Prostate gland (tissue), 2 donors: Measurements from ENCODE around the gene TOP2B. TPM values are rescaled to one million over a fixed set of nuclear protein-coding genes. Genes with fewer than 3 reads are reported as not detected.

ENCODE experiments used
- DNase-seq: peaks from one replicate; pipeline ENCODE4 v3.0.0-alpha.2; 2019; ENCODE audit warnings: low spot score
- H3K27ac ChIP-seq, 2 donors: fragments of 200-600 bp; sonication (generic); 2 replicates each; pipeline ENCODE4 v1.5.1; 2017 to 2019
- H3K27me3 ChIP-seq: fragments of 200-600 bp; sonication (generic); replicated peaks from 2 replicates; pipeline ENCODE4 v1.5.1; 2019; ENCODE audit not compliant: insufficient read depth
- H3K36me3 ChIP-seq, 2 donors: fragments of 200-600 bp; sonication (generic); 1 replicate in 1 of 2; 2 replicates in 1 of 2; pipeline versions ENCODE4 v1.5.1 to v1.8.1; 2017 to 2019
- H3K4me1 ChIP-seq: fragments of 200-600 bp; sonication (generic); replicated peaks from 2 replicates; pipeline ENCODE4 v1.5.1; 2019
- H3K4me3 ChIP-seq, 2 donors: fragments of 200-600 bp; sonication (generic); 2 replicates each; pipeline ENCODE4 v1.5.1; 2017 to 2019
- H3K9me3 ChIP-seq: fragments of 200-600 bp; sonication (generic); 2 replicates; pipeline ENCODE4 v1.5.1; 2017
- POLR2A ChIP-seq: fragments of 450-650 bp; IDR thresholded peaks from one replicate; pipeline ENCODE4 v1.6.1; 2016; ENCODE audit warnings: antibody characterized with exemption, mild to moderate bottlenecking
- POLR2AphosphoS5 ChIP-seq: sonication (generic); formaldehyde crosslinking; IDR thresholded peaks from one replicate; pipeline ENCODE4 v1.6.1; 2017; ENCODE audit warnings: antibody characterized with exemption
- WGBS: methylation state at CpG from one replicate; pipeline ENCODE4 v1.1.5; 2018; 5-methylcytosine and 5-hydroxymethylcytosine counted together
- intact Hi-C: fragments of 100-400 bp; cut with DNase I; formaldehyde crosslinking; loops from one replicate; pipeline ENCODE4 v1.14.2; 2022
- total RNA-seq, 2 donors: library from RNA; depleted of rRNA; stranded (reverse); fragments of >200 nt; gene quantifications; one replicate each; pipeline ENCODE4 v1.1.0, GENCODE V29; 2016
- TF ChIP-seq, protein P1 (sequence below), 4 experiments: fragments of 200-600 bp in 2 of 4; fragments of 450-650 bp in 2 of 4; sonication (generic) in 2 of 4; IDR thresholded peaks; 1 replicate in 3 of 4; 2 replicates in 1 of 4; pipeline ENCODE4 v1.5.1; 2016 to 2019; ENCODE audit warnings: antibody characterized with exemption in 4 of 4, mild to moderate bottlenecking in 2 of 4, moderate library complexity in 2 of 4

The TOP2B gene
- total RNA-seq, 2 donors from 2014 or later, result 85.3 to 109 TPM

DNA sequence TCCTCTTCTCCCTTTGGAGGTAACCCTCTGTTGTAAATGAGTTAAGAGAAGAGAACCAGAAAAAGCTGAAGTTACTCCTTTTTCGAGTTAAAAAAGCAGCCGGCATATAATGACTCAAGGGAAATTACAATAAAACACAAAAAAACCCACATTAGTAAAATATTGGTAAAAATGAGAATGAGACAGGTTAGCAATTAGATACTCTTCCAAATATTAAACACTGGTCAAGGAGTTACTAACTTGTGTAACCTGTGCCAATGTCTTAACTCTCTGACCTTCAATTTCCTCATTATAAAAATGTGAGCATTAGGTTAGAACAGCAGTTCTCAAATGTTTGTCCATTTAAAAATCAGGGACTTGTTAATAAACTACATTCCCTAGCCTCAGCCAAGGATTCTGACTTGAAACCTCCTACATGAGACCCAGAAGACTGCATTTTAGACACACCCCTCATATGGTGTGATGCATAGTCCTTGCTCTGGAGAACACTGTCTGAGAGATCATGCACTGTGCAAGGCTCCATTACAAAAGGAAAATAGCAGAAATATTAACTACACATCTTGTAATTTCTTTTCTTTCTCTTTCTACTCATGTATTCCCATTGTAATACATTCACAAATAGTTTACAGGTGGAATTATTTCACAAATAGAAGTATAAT lies 42.7 kb upstream of the TOP2B start:
- TF ChIP-seq, protein P1, sequence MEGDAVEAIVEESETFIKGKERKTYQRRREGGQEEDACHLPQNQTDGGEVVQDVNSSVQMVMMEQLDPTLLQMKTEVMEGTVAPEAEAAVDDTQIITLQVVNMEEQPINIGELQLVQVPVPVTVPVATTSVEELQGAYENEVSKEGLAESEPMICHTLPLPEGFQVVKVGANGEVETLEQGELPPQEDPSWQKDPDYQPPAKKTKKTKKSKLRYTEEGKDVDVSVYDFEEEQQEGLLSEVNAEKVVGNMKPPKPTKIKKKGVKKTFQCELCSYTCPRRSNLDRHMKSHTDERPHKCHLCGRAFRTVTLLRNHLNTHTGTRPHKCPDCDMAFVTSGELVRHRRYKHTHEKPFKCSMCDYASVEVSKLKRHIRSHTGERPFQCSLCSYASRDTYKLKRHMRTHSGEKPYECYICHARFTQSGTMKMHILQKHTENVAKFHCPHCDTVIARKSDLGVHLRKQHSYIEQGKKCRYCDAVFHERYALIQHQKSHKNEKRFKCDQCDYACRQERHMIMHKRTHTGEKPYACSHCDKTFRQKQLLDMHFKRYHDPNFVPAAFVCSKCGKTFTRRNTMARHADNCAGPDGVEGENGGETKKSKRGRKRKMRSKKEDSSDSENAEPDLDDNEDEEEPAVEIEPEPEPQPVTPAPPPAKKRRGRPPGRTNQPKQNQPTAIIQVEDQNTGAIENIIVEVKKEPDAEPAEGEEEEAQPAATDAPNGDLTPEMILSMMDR (IDR thresholded peaks at IDR 0.05), result no peak
- TF ChIP-seq POLR2A, result no peak
- TF ChIP-seq POLR2AphosphoS5, result no peak
- no peak for DNase-seq
- 90% methylated on average over 2 of the region's 2 CpGs for WGBS

DNA sequence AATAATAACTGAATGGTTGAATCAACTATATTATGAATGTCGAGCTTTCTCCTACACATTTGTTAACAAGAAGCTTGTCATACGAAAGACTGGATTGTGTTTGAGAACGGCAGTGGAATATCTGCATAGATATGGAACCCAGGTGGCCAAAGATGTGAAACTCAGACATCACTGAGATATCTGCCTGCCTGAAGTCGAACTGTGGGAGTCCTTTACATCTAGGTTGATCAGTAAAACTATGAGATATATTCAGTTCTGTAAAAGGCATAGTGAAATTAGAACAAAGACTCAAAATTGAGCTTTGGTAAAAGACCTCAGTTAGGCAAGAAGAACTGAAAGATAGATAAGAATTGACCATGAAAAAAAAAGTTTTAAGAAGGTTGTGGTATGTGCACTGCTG lies 41.5 kb upstream of the TOP2B start:
- 93% methylated on average over 4 of the region's 4 CpGs for WGBS
- no peaks in the 10 kb centered on the region for H3K27me3 ChIP-seq
- intact Hi-C loops, result no loop called here
- H3K9me3 ChIP-seq, result no peaks in the 10 kb centered on the region
- DNase-seq, result no peak
- H3K4me1 ChIP-seq, result no peaks in the 10 kb centered on the region
- TF ChIP-seq, protein P1 (IDR thresholded peaks at IDR 0.05), result no peak
- TF ChIP-seq POLR2A (no peak), POLR2AphosphoS5 (no peak)
- no peaks in the 10 kb centered on the region for H3K36me3 ChIP-seq
- H3K27ac ChIP-seq, result no peak overlapping the region
- H3K4me3 ChIP-seq, result no peak overlapping the region

More for the DNA sequence above, 42.7 kb upstream of the TOP2B start:
- Histone ChIP-seq H3K4me1 (no peaks in the 10 kb centered on the region), H3K27ac (no peak overlapping the region), H3K36me3 (no peaks in the 10 kb centered on the region), H3K4me3 (no peak overlapping the region), H3K27me3 (no peaks in the 10 kb centered on the region), H3K9me3 (no peaks in the 10 kb centered on the region)
- intact Hi-C loops, result no loop called here

DNA sequence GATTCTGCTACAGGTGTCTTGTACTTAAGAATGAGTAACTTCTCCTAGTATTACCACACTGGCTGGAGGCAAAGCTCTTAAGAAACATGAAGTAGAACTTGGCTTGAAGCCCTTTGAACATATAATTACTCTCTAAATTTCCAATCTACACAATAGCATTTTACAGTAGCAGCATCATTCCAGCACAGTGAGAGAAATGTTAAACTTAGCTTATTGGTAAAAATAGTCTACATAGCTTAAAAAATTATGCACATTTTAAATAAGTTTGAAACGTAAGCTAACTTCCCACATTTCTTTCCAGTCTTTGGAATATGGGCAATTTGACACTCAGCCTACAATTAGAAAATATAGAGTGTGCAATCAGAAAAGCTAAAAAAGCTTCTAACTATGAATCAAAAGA lies 32.8 kb upstream of the TOP2B start:
- 70% methylated on average over 1 of the region's 1 CpG for WGBS
- no peak for TF ChIP-seq POLR2AphosphoS5
- TF ChIP-seq, protein P1 (IDR thresholded peaks at IDR 0.05), result no peak
- no peak for TF ChIP-seq POLR2A
- H3K4me3 ChIP-seq, result no peak overlapping the region
- no peak overlapping the region for H3K27ac ChIP-seq
- H3K9me3 ChIP-seq, result no peaks in the 10 kb centered on the region
- intact Hi-C loops, result no loop called here
- DNase-seq, result no peak
- H3K4me1 ChIP-seq, result no peaks in the 10 kb centered on the region
- H3K36me3 ChIP-seq, result no peaks in the 10 kb centered on the region
- no peaks in the 10 kb centered on the region for H3K27me3 ChIP-seq

DNA sequence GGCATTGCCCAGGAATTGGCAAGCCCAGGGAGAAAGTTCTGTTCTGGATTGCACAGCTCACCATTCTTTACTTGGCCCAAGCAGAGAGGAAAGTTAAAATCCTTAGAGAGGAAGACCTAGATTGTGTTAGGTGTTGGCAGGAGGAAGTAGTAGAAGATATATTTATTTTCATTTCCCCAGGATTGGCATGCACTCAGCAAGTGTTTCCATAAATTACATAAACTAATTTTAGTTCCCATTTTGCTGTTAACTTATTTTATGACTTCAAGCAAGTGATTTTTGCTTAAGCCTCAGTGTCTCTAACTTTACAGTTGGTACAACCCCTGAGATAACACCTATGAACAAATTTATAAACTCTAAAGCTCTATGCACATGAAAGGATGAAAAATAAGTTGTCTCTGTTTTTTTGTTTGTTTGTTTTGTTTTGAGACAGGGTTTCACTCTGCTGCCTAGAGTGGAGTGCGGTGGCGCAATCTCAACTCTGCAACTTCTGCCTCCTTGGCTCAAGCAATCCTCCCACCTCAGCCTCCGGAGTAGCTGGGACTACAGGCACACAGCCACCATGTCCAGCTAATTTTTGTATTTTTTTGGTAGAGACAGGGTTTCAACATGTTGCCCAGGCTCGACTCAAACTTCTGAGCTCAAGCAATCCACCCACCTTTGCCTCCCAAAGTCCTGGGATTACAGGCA lies 31.2 kb upstream of the TOP2B start:
- 91% methylated on average over 4 of the region's 4 CpGs for WGBS
- intact Hi-C loops, result no loop called here
- H3K4me1 ChIP-seq, result no peaks in the 10 kb centered on the region
- no peak overlapping the region for H3K4me3 ChIP-seq
- H3K27me3 ChIP-seq, result no peaks in the 10 kb centered on the region
- no peaks in the 10 kb centered on the region for H3K9me3 ChIP-seq
- DNase-seq, result no peak
- H3K36me3 ChIP-seq, result no peaks in the 10 kb centered on the region
- TF ChIP-seq POLR2A, result no peak
- TF ChIP-seq POLR2AphosphoS5, result no peak
- TF ChIP-seq, protein P1 (IDR thresholded peaks at IDR 0.05), result no peak
- H3K27ac ChIP-seq, result no peak overlapping the region

DNA sequence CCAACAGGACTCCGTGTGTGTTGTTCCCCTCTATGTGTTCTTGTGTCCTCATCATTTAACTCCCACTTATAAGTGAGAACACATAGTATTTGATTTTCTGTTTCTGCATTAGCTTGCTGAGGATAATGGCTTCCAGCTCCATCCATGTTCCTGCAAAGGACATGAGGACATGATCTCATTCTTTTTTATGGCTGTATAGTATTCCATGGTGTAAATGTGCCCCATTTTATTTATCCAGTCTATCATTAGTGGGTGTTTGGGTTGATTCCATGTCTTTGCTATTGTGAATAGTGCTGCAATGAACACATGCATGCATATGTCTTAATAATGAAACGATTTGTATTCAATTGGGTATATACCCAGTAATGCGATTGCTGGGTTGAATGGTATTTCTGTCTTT lies 28.5 kb upstream of the TOP2B start:
- WGBS, result 64% methylated on average over 3 of the region's 3 CpGs
- no peaks in the 10 kb centered on the region for H3K9me3 ChIP-seq
- TF ChIP-seq POLR2AphosphoS5 (no peak), POLR2A (no peak)
- TF ChIP-seq, protein P1 (IDR thresholded peaks at IDR 0.05), result no peak
- H3K36me3 ChIP-seq, result no peaks in the 10 kb centered on the region
- no peaks in the 10 kb centered on the region for H3K4me1 ChIP-seq
- no peaks in the 10 kb centered on the region for H3K27me3 ChIP-seq
- intact Hi-C loops, result no loop called here
- no peak overlapping the region for H3K27ac ChIP-seq
- no peak for DNase-seq
- no peak overlapping the region for H3K4me3 ChIP-seq
